GM19455 (cell line): Measurements from ENCODE around the gene NLGN1.

ENCODE experiments used
- ATAC-seq: cut with Tn5 transposase; IDR thresholded peaks from one replicate; pipeline ENCODE4 v1.9.1; 2021; ENCODE audit not compliant: unreplicated experiment

Gene NLGN1

GRCh38 chr3:173825730-173826129, 428.2 kb downstream of the NLGN1 start:
- no peak for ATAC-seq

GRCh38 chr3:173826416-173826815, 428.9 kb downstream of the NLGN1 start:
- ATAC-seq, result no peak

GRCh38 chr3:173826901-173827609, 429.5 kb downstream of the NLGN1 start:
- no peak for ATAC-seq

- ATAC-seq, result no peak
These were observed 441.1 kb downstream of the NLGN1 start for GRCh38 chr3:173838644-173839043.

GRCh38 chr3:173839859-173840258, 442.3 kb downstream of the NLGN1 start:
- ATAC-seq, result no peak

GRCh38 chr3:173841334-173841733, 443.8 kb downstream of the NLGN1 start:
- ATAC-seq, result no peak

GRCh38 chr3:173843060-173843459, 445.5 kb downstream of the NLGN1 start:
- ATAC-seq, result no peak

- no peak for ATAC-seq
These were observed 449.0 kb downstream of the NLGN1 start for GRCh38 chr3:173846584-173846983.

GRCh38 chr3:173849489-173849888, 451.9 kb downstream of the NLGN1 start:
- no peak for ATAC-seq

- no peak for ATAC-seq
These were observed 459.6 kb downstream of the NLGN1 start for GRCh38 chr3:173857154-173857553.

- no peak for ATAC-seq
These were observed 465.2 kb downstream of the NLGN1 start for GRCh38 chr3:173862701-173863100.

- ATAC-seq, result no peak
These were observed 466.0 kb downstream of the NLGN1 start for GRCh38 chr3:173863551-173863950.

GRCh38 chr3:173865900-173866498, 468.5 kb downstream of the NLGN1 start:
- no peak for ATAC-seq

- ATAC-seq, result no peak
These were observed 472.2 kb downstream of the NLGN1 start for GRCh38 chr3:173869766-173870165.

GRCh38 chr3:173870976-173871375, 473.4 kb downstream of the NLGN1 start:
- ATAC-seq, result no peak

- ATAC-seq, result no peak
These were observed 478.2 kb downstream of the NLGN1 start for GRCh38 chr3:173875790-173876189.

- ATAC-seq, result no peak
These were observed 478.9 kb downstream of the NLGN1 start for GRCh38 chr3:173876476-173876875.

- ATAC-seq, result no peak
These were observed 490.3 kb downstream of the NLGN1 start for GRCh38 chr3:173887888-173888287.

GRCh38 chr3:173889596-173889995, 492.1 kb downstream of the NLGN1 start:
- ATAC-seq, result no peak

- no peak for ATAC-seq
These were observed 492.5 kb downstream of the NLGN1 start for GRCh38 chr3:173890091-173890490.

- no peak for ATAC-seq
These were observed 493.9 kb downstream of the NLGN1 start for GRCh38 chr3:173891272-173892100.

- ATAC-seq, result no peak
These were observed 495.0 kb downstream of the NLGN1 start for GRCh38 chr3:173892547-173892946.
